HG03558 (cell line): ENCODE measurements around the gene CLCF1.

Source experiments
- ATAC-seq: cut with Tn5 transposase; IDR thresholded peaks from one replicate; pipeline ENCODE4 v1.9.1; 2021; ENCODE audit warnings: moderate number of reproducible peaks; ENCODE audit not compliant: unreplicated experiment; ENCODE audit errors: extremely low read depth

CLCF1 gene

GRCh38 chr11:67364169-67364568 lies 9.2 kb downstream of the CLCF1 start:
- ATAC-seq: no peak

DNA sequence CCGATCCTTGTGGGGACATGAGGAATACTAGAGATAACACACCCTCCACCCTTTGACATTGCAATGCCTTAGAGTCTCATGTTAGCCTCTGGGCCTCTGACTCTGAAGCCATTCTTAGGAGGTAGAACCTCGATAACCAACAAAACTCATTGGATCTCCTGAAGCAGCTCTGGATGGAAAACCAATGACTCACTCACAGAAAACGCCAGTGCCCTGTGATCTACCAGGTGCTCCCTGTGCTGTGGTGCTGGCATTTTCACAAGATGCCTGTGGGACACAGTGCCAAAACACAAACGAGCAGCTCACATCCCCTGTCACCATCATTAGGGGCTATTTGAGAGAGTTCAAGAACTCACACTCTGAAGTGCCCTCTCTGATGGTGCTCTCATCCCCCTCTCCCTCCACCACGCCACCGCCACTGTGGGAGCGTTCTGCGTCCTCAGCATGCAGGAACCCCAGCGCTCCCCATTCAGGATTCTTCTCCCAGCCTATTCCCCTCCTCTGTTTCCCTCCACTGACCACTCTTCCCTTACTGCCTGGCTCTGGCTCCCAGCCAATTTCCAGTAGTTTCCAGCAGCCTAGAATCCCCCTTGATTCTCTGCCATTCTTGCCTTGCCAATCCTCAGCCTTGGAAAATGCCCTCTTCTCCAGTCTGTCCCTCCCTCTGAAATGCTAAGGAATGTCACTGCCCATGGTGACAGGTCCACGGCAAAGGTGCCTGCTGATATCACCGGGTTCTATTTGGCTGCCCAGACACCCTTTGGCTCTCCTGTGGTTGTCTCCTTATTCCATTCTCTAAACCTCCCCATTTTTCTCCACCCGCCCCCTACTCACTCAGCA lies 15.3 kb downstream of the CLCF1 start:
- no peak for ATAC-seq

GRCh38 chr11:67356864-67357561 lies 16.4 kb downstream of the CLCF1 start:
- ATAC-seq: no peak

GRCh38 chr11:67356387-67356863 lies 17.0 kb downstream of the CLCF1 start:
- no peak for ATAC-seq

DNA sequence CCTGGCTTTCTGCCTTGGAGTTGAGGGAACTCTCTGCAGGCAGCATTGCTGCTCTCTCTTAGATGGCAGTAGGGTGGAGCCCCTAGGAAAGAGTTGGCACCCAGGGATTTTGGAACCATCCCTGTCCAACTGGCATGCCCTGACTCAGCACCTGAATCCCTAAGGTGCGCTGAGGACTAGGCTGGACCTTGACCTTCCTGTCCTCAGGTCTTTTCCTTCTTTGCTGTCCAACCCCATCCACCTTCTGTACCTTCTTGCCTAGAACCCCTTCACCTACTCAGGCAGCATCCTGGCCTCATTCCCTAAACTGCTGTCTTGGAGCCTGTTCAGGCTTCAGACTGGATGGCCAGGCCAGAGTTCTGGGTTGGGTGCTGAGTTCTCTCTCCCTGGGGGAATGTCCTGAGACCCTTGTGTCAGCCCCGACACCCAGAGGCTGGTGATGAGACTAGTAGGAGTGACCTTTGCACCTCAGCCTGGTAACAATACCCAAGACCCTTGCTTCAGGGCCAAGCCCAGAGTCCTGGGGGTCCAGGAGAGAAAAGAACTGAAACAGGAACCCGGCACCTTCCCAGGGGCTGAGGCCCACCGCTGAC lies 17.5 kb downstream of the CLCF1 start:
- no peak for ATAC-seq

DNA sequence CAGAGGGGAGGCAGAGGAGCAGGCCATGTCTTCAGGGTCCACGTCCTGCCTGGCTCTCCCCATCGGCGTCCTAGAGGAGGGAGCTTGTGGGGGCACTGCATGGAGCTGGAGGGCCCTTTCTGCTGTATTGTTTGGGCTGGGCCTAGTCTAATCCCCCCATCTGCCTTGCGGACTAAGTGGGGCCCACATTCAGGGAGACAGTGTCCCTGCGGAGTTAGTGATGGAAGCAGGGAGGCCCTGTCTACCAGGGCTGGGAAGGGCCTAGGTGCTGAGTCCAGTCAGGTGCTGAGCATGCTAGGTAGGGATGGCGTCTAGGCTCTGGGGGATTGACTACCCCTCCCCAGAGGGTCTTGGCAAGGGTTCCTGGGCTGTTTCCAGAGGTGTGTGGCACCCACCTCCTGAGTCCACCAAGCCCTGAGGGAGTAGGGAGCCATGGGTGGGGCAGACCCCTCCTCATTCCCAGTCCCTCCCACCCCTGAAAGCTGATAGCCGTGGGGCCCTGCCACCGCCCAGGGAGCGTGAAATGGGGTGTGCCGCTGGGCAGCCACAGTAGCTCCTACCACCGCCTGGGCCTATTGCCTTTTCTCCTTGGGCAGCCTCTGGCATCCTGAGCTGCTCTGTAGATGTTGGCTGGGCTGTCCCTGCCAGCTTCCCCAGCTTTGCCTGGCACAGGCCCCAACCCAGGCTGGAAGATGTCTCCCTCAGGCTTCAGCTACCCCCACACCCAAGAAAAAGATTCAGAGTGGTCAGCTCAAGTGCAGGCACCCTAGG lies 18.2 kb downstream of the CLCF1 start:
- no peak for ATAC-seq

DNA sequence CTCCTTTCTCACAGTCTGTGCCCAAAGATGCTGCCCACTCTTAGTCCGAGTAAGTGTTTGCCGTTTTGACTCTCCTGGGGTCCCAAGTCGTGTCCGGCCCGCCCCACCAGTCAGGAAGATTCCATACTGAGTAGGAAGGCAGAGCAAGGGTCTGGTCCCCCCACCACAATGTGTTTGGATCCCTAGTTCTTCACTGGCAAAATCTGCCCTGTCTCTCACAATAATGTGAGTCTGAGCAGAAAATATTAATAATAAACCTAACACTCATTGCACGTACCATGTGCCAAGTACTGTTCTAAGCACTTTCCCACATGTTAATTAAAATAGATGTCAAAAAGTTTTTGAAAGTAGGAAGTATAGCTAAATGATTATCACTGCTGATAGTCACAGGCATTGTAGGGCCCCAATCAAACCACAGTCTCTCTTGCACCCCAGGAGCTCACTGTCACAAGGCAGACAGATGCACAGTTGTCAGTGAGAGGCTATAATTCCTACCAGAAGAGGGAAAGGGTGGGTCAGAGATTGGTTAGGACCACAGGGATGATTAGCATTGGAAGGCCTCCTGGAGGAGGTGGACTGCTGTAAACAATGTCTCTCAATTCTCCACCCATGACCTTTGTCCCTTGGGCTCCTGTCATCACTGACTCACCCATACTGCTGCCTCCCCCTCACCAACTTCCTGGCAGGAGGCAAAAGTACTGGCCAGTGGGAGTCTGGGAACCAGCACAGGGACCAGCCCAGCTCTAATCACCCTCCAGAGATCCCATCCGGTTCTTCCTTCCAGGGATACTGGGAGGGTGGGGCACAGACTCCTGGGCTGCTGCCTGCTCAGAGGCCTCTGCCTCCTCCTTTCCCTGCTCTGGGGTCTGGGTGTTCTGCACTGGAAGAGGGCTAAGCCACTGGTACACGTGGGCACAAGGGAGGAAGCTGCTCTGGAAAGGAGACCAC lies 19.0 kb downstream of the CLCF1 start:
- ATAC-seq: no peak

DNA sequence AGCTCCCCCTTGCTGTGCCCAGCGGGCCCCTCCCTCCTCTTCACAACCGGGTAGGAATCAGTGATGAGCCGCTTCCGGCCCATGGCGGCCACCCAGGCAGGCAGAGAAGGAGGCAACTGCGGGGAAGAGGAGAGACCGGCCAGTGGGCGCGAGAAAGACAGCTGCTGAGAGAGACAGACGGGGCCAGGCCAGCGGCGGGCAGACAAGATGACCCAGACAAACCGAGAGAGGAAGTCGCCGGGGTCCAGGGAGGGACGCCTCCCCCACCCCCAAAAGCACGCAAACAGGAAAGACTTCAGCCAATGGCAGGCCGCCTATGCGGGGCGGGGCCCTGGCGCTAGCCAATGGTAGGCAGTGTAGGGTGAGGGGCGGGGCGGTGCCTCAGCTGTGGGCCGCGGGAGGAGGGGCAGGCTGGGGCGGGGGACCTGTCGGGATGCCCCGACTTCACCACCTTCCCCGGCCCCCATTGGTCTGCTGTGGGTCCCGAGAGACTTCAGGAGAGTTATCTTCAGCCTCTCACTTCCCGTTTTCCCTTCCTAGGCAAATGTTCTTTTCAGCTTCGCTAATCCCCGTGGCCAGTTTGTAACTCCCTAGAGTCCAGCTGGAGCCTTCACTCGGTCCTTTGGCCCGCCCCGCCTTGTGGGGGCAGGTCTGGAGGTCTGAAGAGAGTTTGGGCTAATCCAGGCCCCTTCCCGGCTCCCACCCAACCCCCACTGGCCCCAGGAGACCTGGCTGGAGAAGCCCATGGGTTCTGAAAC lies 19.9 kb downstream of the CLCF1 start, which contains the start of gene POLD4:
Gene POLD4, minus strand, starts transcription at position 230 of the 758 bp plus-strand sequence. Its CDS starts 147 bp downstream, at position 83.
- peak; percentile 45 for ATAC-seq

DNA sequence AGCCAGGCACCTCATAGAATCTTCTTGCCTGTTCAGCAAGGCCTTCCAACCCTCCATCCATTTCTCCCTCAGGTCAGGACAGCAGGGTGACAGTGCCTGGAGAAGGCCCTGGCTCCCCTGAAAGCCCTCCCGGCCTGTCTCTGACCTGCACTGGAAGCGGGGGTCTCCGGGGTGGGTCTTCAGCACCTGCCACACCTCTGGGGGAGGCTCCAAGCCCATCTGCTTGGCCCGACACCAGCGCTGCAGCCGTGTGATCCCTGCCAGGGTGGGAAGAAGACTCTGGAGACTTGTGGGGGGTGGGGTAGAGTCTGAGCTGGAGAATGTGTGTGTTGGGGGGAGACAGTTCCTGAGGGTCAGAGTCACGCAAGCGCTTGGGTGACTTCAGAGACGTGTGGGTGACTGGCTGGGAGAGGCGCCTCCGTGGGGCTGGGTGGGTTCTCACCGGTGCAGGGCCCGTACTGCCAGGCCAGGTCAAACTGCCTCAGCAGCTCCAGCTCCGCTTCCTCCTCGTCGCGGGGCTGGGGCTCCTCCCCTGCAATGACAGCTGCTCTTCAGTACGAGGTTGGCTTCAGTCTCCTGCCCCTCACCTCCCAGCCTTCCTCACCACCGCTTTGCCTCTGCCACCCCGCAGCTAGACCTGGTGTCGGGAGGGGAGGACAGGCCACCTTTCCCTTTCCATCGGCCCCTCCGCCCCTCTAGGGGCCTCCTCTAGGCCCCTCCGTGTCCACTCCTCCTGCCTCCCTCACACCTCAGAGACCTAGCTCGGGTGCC lies 20.7 kb downstream of the CLCF1 start:
- ATAC-seq: no peak

- ATAC-seq: no peak
Measured at GRCh38 chr11:67351275-67352005, 22.0 kb downstream of the CLCF1 start.

DNA sequence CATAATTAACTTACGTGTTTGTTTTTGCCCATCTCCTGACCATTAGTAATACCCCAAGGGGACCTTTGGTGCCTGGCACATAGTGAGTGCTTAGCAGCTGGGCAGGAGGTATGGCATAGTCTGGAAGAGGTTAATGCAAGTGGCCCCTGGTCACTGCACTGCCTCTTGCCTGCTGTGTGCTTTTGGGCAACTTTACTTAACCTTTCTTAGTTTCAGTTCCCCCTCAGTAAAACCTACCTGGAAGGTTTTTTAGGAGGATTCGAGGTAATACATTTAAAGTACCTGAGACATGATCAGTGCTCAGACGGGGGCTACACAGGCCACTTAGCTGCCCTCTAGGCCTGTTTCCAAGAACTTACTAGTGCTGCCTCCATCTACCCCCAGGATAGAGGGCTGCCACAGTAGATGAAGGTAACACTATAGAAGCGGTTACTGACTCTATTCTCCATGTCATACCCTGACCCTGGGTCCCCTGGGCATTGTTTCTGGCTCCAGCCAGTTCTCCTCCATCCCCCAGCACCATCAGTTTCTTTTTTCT lies 23.4 kb downstream of the CLCF1 start:
- ATAC-seq: no peak

- no peak for ATAC-seq
Measured at GRCh38 chr11:67349457-67349856, 23.9 kb downstream of the CLCF1 start.

- no peak for ATAC-seq
Measured at GRCh38 chr11:67349036-67349435, 24.4 kb downstream of the CLCF1 start.

- ATAC-seq: no peak
Measured at GRCh38 chr11:67347964-67348749, 25.2 kb downstream of the CLCF1 start.

- no peak for ATAC-seq
Measured at GRCh38 chr11:67345920-67346819, 27.2 kb downstream of the CLCF1 start.
